ENCODE measurements around the gene COMMD4.
A peak's percentile ranks its signal among the peaks of the same experiment; 100 is the strongest.
"Not testable (repeated sequence)": the region's sequence is repeated elsewhere in the genome, so short reads cannot be mapped to it uniquely, and the experiment has no call there.

COMMD4 gene

DNA sequence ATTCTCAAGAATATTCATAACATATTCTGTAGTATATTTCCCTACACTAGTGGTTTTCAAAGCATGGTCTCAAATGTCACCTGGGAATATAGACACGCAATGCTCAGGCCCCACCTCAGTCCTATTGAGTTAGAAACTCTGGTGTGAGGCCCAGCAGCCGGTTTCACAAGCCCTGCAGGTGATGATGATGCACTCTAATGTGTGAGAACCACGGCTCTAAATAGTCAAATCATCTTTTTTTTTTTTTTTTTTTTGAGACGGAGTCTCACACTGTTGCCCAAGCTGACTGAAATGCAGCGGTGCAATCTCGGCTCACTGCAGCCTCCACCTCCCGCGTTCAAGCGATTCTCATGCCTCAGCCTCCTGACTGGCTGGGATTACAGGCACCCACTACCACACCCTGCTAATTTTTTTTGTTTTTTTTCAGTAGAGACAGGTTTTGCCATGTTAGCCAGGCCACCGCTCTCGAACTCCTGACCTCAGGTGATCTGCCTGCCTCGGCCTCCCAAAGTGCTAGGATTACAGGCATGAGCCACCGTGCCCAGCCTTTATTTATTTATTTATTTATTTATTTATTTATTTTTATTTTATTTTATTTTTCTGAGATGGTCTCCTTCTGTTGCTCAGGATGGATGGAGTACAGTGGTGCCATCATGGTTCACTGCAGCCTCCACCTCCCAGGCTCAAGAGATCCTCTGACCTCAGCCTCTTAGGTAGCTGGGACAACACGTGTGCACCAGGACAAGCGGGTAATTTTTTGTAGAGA is 2.0 kb upstream of the COMMD4 start:
- DNase-seq: not testable (repeated sequence)

DNA sequence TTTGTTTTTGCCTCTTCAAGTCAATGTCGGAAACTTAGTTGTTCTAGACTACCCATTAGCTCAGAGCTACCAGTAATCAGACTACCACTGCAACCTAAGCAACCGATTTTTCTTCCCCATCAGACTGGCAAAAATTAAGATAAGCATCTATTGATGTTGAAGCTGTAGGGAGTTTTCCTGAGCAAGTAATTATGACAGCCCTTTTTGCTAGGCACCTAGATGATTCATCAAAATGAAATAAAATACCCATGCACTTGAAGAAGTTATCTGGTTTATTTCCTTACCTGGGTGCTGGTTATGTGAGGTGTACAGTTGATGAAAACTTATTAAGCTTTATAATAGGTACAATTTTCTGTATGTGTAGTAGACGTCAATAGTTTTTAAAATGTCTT is 554 bp upstream of the COMMD4 start:
- DNase-seq: no peak

DNA sequence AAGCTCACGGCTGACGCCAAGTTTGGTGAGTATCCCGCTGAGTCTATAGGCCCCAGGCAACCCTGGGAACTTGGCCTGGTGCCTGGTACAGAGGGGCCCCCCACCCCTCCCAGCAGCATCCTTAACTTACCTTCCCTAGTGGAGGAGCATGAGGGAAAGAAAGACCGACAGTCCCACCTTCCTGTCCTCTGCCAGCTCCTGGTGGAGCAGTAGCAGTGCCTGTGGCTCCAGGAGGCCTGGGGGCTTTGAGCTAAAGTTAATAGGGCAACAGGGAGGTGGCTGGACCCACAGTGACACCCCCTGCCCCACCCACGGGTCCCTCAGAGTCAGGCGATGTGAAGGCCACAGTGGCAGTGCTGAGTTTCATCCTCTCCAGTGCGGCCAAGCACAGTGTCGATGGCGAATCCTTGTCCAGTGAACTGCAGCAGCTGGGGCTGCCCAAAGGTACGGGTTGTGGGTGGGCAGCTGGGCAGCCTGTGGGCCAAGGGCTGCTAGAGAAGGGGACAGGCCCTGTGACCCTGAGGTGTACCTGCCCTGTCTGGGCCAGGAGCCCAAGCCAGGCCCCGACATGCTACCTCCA is 2.9 kb downstream of the COMMD4 start:
- no peak for DNase-seq

DNA sequence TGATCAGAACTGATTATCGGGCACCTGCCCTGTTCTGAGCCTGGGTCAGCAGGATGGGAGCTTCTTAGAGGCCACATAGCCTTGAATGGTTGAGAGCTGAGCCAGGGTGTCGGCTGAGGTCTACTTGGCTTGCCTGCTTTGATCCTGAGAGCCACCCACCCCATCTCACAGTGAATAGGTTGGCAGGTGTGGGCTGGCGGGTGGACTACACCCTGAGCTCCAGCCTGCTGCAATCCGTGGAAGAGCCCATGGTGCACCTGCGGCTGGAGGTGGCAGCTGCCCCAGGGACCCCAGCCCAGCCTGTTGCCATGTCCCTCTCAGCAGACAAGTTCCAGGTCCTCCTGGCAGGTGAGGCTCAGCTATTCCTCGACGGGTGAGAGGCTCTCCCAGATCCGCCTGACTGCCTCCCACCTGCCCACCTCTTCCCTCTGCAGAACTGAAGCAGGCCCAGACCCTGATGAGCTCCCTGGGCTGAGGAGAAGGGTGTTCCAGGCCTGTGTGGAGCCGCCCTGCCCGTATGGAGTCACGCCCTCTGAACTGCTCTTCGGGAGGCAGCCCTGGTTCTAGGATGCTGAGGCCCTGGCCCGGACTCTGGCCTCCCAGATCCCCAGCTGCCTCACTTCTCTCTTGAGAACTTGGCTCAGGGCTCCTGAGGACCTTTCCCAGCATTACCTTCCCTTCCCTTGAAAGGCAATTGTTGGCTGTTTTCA is 3.8 kb downstream of the COMMD4 start:
- DNase-seq: no peak

DNA sequence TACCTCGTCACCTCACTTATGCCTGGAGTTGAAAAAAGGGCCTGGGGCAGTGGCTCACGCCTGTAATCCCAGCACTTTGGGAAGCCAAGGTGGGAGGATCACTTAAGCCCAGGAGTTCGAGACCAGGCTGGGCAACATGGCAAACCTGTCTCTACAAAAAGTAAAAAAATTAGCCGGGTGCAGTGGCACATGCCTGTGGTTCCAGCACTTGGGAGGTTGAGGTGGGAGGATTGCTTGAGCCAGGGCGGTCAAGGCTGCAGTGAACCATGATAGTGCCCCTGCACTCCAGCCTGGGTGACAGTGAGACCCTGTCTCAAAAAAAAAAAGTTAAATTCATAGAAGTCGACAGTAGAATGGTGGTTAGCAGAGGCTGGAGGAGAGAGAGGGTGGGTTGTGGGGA is 6.4 kb downstream of the COMMD4 start:
- no peak for DNase-seq

DNA sequence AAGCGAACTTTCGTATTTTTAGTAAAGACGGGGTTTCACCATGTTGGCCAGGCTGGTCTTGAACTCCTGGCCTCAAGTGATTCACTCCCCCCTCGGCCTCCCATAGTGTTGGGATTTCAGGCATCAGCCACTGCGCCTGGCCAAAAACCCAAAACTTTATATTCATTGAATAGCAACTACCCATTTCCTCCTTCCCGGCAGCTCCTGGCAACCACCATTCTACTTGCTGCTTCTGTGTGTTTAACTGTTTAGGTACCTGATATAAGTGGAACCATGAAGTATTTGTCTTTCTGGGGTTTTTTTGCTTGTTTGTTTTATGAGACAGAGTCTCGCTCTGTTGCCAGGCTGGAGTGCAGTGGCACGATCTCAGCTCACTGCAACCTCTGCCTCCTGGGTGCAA is 8.1 kb downstream of the COMMD4 start:
- peak; percentile 28 for DNase-seq

DNA sequence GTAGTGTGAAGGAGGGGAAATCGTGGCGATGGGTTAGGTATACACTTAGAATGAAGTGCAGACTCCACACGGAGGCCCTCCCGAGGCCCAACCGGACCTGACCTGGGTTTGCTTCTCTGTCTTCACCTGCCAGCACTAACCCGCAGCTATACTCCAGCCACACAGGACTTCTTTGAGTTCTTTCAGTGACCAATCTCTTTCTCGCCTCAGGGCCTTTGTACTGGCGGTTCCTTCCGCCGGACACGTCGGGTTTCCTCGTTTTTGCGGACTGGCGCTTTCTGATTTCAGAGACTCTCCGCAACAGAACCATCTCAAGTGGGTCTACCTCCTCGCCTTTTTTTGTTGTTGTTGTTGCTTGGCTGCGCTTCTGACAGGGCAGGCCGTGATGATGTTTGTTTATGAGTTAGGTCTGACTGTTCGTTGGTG is 10.9 kb downstream of the COMMD4 start, which contains the start of gene NEIL1:
Gene NEIL1 (plus strand): TSS at position 244 of the 426 bp plus-strand sequence. CDS start 1,867 bp downstream, outside the sequence.
- no peak for DNase-seq

DNA sequence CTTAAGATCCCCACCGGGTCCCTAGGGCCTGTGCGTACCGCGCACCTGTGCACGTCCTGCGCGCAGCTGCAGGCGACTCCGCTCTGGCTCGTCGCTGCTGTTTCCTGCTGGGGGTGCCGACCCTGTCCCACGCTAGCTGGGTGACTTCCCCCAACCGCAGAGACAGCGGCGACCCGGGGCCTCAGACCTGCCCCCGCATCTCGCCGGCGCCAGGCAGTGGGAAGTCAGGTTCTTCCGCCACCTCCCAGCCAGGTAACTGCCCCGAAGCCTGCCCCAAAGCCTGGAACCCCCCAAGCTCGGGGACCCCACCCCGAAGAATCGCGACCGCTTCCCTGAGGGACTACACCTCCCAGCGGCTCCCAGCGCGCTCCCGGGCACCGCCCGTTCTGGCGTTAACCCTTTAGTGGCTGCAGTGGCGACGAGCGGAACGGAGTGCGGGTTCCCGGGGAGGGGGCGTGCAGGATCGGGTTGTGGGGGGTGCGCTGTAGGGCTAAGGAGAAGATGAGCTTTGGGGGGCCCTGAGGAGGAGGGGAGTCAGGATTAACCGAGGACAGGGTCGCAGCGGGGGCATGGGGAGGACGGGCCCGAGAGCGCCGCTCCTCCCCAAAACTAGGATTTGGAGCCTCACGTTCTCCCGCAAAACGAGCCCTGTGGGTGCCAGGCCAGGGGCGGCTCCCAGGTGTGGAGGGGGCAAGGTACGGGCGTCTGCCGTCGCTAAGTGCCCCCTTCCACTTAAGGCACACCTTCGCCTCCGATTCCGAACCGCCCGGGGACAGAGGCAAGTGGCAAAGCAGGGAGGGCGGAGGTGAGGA is 11.6 kb downstream of the COMMD4 start:
- no peak for DNase-seq

DNA sequence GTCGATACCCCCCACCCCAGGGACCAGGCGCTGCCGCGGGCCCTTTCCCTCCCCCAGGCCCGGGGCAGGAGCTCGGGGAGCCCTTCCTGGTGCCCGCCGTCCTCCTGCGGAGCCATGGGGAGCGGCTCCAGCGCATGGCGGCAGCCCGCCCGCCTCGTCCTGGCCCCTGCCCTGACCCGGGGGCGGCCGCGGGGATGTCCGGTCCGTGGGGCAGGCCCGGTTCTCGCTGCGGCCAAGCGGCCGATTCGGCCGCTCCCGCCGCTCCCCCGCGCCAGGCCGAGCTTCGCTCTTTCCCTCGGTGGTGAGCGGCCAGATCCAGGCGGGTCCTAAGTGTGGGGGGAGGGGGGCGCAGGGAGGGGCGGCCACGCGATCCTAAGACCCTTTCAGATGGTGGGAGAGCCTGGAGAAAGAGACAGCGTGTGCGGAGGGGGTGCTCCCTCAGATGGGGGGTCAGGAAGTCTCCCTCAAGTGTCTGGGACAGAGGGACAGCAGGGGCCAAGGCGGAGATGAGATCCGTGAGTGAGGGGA is 12.2 kb downstream of the COMMD4 start:
- DNase-seq: no peak

DNA sequence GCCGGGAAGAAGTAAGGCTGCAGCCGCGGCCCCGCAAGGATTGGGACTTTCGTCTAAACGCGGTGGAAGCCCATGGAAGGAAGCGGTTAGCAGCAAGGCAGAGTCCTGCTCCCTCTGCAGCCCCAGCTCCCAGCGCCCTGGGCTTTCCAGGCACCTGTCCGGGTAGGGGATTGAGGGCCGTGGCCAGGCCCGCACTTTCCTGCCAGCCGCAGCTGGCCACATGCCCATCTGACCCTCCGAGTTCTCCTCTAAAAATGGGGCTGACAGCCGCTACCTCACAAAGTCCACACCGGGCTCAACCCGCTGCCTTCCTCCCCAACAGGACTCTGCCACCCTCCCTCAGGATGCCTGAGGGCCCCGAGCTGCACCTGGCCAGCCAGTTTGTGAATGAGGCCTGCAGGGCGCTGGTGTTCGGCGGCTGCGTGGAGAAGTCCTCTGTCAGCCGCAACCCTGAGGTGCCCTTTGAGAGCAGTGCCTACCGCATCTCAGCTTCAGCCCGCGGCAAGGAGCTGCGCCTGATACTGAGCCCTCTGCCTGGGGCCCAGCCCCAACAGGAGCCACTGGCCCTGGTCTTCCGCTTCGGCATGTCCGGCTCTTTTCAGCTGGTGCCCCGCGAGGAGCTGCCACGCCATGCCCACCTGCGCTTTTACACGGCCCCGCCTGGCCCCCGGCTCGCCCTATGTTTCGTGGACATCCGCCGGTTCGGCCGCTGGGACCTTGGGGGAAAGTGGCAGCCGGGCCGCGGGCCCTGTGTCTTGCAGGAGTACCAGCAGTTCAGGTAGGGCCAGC is 12.9 kb downstream of the COMMD4 start:
- no peak for DNase-seq

DNA sequence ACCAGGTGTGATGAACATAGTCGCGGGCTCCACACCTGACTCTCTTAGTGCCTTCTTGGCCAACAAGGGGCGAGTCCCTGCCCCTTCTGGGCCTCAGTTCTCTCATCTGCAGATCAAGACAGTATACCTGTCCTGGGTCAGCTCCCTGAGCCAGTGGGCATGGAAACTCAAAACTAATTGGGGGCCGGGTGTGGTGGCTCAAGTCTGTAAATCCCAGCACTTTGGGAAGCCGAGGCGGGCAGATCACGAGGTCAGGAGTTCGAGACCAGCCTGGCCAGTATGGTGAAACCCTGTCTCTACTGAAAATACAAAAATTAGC is 13.4 kb downstream of the COMMD4 start:
- not testable (repeated sequence) for DNase-seq

DNA sequence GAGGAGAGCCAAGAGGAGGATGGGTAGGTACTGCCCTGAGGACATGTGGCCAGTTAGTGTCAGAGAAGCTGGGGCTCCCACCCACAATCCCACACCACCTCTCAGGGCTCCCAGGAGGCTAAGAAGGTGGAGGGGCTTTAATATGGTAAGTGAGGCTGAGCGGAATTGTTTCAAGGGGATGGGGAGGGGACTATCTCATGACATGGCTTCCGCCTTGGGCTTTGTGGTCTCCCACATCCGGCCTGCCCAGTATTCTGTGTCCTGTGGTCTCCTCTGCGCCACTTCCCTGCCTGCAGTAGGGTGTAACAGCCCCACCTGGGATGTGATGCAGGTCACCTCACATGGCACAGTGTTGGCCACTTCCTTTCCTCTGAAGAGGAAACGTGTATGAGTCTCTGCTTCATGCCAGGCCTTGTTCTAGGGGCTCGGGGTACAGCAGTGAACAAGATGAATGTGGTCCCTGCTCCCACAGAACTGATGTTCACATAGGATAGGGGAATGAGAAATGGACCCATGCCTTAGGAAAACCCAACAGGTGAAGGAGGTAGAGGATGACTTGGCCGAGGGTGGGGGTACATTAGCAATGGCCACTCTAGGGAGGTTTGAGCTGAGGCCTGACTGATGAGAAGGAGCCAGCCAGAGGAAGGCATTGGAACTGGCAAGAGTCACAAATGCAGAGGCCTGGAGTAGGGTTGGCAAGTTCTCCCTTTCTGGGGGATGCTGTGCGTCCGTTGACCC is 14.2 kb downstream of the COMMD4 start:
- no peak for DNase-seq

DNA sequence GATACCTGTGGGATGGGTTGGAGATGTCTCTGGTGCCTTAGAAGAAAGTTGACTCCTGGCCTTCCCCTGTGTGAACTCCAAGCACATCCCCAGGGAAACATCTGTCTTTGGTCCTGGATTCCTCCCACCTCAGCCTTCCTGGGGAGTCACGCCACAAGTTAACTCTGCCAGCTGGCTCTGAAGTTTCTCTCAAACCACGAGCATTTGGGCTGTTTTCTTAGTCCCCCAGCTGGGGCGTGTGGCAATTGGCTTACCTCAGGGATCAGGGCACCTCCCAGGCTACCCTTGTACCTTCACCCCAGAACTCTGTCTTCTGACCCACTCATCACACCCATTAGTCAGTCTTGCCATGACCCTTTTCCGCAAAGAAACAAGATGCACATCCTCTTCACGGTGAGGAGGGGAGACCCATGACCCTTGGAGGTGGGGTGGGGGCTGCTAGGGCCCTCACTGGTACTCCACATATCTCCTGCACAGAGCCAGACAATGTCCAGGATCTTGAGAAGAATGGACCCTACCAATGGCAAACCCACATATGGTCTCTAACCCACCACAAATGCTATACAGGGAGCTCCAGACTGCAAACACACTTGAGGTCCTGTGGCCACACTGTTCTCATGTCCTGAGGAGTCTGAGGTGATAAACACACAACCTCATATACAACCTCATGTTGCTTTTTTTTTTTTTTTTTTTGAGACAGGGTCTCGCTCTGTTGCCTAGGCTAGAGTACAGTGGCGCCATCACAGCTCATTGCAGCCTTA is 14.9 kb downstream of the COMMD4 start:
- DNase-seq: no peak

DNA sequence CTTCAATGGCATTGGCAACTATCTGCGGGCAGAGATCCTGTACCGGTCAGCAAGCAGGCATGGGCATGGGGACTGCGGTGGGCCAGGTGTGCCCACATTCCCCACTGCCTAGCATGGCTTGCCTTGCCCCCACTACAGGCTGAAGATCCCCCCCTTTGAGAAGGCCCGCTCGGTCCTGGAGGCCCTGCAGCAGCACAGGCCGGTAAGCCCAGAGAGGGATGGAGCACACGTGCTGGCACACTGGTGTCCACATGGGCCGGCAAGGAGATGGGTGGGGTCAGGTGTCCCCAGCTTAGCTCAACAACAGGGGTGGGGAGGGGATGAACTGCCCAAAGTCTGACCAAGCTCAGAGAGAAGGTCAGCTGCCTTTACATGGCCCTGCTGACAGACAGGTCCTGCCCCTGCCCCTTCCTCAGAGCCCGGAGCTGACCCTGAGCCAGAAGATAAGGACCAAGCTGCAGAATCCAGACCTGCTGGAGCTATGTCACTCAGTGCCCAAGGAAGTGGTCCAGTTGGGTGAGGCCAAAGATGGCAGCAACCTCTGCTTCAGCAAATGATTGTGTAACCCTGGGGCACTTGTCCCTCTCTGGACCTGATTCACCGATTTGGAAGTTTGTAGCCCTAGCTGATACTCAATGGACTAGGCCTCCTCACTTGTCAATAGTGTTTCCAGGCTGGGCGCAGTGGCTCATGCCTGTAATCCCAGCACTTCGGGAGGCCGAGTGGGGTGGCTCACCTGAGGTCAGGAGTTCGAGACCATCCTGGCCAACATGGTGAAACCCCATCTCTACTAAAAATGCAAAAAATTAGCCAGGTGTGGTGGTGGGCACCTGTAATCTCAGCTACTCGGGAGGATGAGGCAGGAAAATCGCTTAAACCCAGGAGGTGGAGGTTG is 16.6 kb downstream of the COMMD4 start:
- no peak for DNase-seq

DNA sequence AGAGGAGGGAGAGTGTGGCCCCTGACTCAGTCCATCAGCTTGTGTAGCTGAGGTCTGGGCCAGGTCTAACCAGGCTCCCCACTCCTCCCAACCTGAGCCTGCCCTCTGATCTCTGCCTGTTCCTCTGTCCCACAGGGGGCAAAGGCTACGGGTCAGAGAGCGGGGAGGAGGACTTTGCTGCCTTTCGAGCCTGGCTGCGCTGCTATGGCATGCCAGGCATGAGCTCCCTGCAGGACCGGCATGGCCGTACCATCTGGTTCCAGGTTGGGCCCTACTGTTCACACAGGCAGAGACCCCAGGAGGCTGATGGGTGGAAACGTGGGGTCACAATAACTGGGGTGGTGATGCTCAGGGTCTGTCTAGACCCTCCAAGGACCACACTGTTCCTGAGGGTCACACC is 17.7 kb downstream of the COMMD4 start:
- no peak for DNase-seq

DNA sequence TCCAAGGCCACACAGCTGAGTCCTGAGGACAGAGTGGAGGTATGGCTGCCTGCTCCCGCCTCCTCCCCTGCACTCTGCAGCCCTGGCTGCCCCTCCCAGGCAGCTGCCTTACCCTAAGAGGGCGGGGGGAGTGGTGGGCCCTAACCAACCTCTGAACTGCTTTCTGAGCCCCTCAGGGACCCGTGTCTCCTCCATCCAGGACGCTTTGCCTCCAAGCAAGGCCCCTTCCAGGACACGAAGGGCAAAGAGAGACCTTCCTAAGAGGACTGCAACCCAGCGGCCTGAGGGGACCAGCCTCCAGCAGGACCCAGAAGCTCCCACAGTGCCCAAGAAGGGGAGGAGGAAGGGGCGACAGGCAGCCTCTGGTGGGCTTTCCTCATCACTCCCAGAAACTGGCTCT is 18.6 kb downstream of the COMMD4 start:
- no peak for DNase-seq

DNA sequence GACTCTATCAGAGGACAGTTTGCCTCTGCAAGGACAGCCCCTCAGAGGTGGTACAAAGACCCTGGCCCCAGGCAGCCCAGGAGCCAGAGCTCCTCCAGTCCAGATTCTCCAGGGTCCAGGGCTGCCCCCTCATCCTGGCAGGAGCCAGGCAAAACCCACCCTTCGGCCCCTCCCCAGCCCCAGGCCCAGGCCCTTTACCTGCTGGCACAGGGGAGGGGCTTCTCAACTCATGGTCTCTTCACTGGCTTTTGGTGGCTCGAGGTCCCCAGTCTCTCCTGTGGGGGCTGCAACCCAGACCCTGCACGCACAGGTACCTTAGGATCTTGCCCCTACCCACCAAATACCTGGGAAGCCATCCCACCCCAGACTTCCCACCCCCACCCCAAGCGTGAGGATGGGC is 19.5 kb downstream of the COMMD4 start:
- no peak for DNase-seq

DNA sequence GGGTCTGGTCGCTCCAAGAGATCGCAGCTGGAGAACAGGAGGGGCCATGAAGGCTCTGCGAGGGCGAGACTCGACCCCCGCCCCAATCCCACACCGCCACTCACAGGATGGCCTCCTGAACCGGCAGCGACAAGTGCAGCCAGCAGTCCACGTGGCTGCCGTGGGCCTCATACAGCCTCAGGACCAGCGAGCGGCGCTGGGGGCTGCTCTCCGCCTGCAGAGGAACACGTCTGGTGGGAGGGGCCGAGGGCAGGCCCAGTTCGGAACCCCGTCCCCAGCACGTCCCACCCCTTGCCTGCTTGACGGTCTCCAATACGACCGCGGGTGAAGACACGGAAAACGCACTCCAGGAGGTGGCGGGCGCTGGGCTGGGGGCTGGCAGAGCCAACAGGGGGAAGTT is 20.1 kb downstream of the COMMD4 start:
- no peak for DNase-seq

DNA sequence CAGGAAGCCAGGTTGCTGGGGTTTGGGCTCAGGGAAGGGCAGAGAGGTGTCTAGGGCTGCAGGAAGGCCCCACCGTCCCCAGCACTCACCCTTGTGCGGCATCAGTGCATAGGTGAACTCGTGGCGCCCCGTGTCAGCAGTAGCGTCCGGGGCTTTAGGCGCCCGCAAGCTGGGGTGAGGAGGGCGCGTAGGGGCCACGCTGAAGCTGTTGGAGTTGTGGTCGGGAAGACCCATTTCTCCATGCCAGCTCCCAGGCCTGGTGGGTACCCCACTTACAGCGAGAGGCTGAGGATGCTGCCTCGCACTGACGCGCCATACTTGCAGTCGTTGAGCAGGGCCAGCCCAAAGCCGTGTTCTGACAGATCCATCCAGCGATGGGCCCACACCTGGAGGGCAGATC is 20.7 kb downstream of the COMMD4 start:
- no peak for DNase-seq

Data from NCI-H2029 treated with DMSO at 0.1 percent for 48 hours (cell line).